GM21529 (cell line): ENCODE data around the gene CHCHD2.
"Not testable (repeated sequence)": the region's sequence is repeated elsewhere in the genome, so short reads cannot be mapped to it uniquely, and the experiment has no call there.

Experiments used
- ATAC-seq: cut with Tn5 transposase; IDR thresholded peaks from one replicate; pipeline ENCODE4 v1.9.1; 2021; ENCODE audit not compliant: unreplicated experiment

Gene CHCHD2

DNA sequence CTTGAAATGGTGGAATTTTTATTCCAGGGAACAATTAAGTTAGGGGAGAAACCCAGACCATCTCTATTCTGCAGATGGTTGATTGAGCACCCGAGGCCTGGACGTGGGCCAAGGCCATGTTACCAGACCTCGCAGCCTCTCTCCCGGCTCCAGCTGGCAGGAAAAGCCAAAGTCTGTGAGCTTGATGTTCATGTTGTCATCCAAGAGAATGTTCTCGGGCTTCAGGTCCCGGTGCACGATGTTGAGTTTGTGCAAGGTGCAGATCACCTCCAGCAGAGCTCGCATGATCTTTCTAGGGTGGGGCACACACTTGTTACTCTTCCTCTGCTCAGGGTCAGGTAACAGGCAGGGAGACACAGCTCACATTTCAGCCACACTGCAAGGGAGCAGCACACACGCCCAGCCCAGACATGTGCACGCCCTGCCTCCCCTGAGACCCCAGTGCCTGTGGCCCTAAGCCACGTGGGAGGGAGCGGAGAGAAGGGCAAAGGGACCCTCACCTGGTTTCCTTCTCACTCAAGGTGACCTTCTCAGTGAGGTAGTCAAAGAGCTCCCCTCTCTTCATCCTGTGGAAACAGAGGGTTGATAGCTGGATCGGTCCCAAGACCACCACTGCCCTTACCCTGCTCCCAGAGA, 23.0 kb downstream of the CHCHD2 start:
- no peak for ATAC-seq

- ATAC-seq = no peak
These were observed 24.5 kb downstream of the CHCHD2 start for GRCh38 chr7:56081626-56082340.

DNA sequence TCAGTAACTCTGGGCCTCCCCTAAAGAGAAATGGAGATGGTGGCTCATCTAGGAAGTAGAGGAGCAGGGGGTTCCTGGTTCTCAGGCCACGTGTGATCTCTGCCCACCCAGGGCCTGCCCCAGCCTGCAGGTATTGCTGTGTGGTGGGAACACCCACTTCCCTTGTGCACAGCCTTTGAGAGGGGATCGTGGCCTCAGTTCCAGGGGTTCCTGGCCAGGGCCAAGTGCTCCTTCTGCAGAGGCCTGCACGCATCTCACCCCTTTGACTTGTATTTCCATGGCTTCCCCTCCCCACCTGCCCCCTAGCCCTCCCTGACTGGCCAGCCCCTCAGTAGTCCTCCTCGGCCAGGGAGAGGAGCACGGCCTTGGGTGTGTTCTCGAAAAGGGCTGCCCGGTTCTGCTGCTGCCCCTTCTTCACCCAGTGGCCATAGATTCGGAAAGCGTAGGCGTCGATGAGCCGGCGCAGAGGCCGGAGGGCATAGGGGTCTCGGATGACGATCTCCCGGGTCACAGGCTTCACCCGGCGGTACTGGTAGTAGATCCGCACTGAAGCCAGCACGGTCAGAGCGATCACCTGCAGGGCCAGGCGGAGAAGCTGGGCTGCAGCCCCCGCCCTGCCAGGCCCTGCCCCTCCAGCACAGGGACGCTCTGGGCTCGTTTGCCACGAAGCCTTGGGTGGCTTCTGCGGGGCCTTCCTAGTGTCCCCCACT, 25.4 kb downstream of the CHCHD2 start:
- ATAC-seq = not testable (repeated sequence)

GRCh38 chr7:56079450-56080185, 26.7 kb downstream of the CHCHD2 start:
- no peak for ATAC-seq

DNA sequence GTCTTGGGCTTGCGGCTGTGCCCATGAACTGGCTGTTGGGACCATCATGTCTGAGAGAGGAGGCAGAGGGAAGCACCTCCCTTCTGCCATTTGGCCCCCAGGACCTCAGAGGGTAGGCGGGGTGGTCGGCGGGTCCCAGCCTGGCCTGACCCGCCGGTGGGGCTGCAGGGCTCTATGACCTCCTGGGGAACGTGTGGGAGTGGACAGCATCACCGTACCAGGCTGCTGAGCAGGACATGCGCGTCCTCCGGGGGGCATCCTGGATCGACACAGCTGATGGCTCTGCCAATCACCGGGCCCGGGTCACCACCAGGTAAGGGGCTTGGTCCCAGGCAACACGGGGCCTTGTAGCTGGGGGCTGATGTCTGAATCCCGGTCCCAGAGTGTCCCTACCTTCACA, 28.1 kb downstream of the CHCHD2 start:
- no peak for ATAC-seq

- no peak for ATAC-seq
These were observed 28.6 kb downstream of the CHCHD2 start for GRCh38 chr7:56077681-56078080.

GRCh38 chr7:56074371-56074791, 31.9 kb downstream of the CHCHD2 start:
- ATAC-seq = peak; percentile 95

DNA sequence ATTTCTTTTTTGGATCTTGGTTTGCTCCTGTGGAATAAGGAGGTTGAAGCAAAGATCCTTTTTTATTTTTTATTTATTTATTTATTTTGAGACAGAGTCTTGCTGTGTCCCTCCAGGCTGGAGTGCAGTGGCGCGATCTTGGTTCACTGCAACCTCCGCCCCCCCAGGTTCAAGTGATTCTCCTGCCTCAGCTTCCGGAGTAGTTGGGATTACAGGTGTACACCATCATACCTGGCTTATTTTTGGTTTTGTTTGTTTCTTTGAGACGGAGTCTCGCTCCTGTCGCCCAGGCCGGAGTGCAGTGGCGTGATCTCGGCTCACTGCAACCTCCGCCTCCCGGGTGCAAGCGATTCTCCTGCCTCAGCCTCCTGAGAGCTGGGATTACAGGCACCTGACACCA, 39.9 kb downstream of the CHCHD2 start:
- not testable (repeated sequence) for ATAC-seq

DNA sequence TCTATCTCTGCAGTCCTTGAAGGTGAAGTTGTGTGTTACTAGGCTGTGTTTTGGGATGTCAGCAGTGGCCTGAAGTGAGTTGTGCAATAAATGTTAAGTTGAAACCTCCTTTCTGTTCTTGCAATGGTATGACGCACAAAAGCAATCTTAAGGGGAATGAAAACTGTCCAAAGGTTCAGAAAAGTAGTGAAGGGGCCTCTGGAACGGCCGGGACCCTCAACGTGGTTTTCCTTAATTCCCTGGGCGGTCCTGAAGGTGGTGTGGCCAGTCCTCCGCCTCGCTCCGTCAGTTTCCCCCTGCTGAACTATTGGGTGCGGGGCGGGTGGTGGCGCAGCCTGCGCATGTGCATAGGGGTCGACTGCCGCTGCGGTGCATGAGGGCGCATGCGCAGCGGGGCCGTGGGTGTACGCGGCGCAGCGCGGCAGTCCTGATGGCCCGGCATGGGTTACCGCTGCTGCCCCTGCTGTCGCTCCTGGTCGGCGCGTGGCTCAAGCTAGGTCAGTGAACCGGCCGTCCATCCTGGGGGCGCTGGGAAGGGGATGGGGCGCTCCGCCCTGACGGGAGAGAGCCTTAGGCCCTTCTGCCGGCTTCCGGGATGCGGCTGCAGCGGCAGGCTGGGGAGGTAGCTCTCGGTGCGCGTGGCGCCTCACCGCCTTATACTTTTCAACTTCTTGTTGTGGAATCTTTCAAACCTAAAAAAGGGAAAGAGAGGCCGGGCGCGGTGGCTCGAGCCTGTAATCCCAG, 42.2 kb downstream of the CHCHD2 start, which contains the start of gene SUMF2:
Gene SUMF2 (plus strand): TSS at position 405 of the 744 bp plus-strand sequence. CDS start 26 bp downstream, at position 431.
- ATAC-seq = peak; percentile 84

DNA sequence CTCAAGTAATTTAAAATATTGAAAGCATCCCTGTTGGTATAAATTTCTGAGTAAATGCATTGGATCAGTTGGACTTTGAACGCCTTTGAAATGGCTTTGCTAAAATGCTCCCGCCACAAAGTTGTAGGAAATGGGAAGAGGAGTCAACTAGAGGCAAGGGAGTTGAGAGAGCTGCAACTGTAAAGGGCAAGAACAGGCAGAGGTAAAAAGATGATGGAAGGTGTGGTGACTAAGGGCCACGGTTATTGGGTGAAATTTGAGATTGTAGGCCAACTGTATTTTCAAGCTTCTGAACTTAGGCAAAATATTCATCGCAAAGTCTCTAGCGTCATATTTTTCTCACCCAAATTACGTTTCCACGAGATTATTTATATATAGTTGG, 42.8 kb downstream of the CHCHD2 start:
- no peak for ATAC-seq

DNA sequence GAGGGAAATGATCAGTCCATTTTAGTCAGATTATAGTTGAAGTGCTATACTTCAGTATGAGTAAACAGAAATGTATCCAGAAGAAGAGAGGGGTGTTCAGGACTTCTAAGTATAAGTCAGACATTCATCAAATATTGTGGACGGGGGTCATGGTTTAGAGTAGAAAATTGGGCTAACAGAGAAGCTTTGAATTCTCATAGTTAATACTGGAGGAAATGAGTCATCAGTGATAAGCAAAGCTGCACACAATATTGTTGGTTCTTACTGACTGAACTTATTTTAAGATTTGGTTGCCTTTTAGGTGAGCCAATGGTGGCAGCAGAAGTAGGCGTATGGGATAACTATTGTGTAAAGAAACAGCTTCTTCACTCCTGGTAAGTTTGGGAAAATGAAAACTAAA, 43.9 kb downstream of the CHCHD2 start:
- ATAC-seq = no peak

- no peak for ATAC-seq
These were observed 52.3 kb downstream of the CHCHD2 start for GRCh38 chr7:56053993-56054392.

GRCh38 chr7:56053379-56053778, 52.9 kb downstream of the CHCHD2 start:
- no peak for ATAC-seq
